GM18867 (cell line): Measurements from ENCODE around the gene MST1R.

Experiments
- ATAC-seq: cut with Tn5 transposase; IDR thresholded peaks from one replicate; pipeline ENCODE4 v1.9.1; 2021; ENCODE audit warnings: mild to moderate bottlenecking, moderate library complexity; ENCODE audit not compliant: unreplicated experiment

The MST1R gene

GRCh38 chr3:49841806-49842205, 61.9 kb downstream of the MST1R start:
- no peak for ATAC-seq

- ATAC-seq, result no peak
Measured at GRCh38 chr3:49841126-49841696, 62.5 kb downstream of the MST1R start.

GRCh38 chr3:49840388-49840787, 63.3 kb downstream of the MST1R start:
- no peak for ATAC-seq

- no peak for ATAC-seq
Measured at GRCh38 chr3:49839193-49839809, 64.4 kb downstream of the MST1R start.
